Testis (tissue), 2 donors: Measurements from ENCODE around the gene SMAD9.

ENCODE experiments used
- POLR2A ChIP-seq: fragments of 450-650 bp; IDR thresholded peaks from one replicate; pipeline ENCODE4 v1.6.1; 2017; ENCODE audit warnings: antibody characterized with exemption, mild to moderate bottlenecking, moderate library complexity
- TF ChIP-seq, protein P1 (sequence below), 3 experiments: fragments of 450-650 bp in 2 of 3; fragments of 200-600 bp in 1 of 3; sonication (generic) in 1 of 3; IDR thresholded peaks; one replicate each; pipeline ENCODE4 v1.5.1; 2016 to 2019; ENCODE audit warnings: antibody characterized with exemption in 3 of 3, mild to moderate bottlenecking in 2 of 3, moderate library complexity in 1 of 3

DNA sequence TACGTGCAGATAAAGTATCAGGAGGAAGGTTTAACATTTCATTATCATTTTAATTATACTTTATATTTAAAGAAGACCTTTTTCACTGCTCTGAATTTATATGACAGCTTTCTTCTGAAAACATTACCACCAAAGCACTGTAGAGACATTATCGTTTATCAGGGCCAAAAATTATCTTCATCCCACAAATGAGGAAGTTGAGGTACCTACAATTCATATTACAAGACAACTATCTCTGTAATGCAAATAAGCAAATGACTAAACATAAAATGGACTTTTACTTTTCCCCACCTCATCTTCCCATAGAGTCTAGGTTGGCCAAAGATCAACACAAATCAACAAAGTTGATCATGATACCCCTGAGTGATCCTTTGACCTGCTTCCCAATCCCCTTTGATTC, 30.9 kb upstream of the SMAD9 start:
- TF ChIP-seq, protein P1, sequence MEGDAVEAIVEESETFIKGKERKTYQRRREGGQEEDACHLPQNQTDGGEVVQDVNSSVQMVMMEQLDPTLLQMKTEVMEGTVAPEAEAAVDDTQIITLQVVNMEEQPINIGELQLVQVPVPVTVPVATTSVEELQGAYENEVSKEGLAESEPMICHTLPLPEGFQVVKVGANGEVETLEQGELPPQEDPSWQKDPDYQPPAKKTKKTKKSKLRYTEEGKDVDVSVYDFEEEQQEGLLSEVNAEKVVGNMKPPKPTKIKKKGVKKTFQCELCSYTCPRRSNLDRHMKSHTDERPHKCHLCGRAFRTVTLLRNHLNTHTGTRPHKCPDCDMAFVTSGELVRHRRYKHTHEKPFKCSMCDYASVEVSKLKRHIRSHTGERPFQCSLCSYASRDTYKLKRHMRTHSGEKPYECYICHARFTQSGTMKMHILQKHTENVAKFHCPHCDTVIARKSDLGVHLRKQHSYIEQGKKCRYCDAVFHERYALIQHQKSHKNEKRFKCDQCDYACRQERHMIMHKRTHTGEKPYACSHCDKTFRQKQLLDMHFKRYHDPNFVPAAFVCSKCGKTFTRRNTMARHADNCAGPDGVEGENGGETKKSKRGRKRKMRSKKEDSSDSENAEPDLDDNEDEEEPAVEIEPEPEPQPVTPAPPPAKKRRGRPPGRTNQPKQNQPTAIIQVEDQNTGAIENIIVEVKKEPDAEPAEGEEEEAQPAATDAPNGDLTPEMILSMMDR (IDR thresholded peaks at IDR 0.05) = no peak
- no peak for TF ChIP-seq POLR2A
